Body of pancreas (tissue), 4 donors: ENCODE data around the gene NRL. TPM values are rescaled to one million over a fixed set of nuclear protein-coding genes. Genes with fewer than 3 reads are reported as not detected.

Experiments
- ATAC-seq: fragments of 150-250 bp; one replicate; pipeline ENCODE4 v1.9.1; 2016
- DNase-seq, 4 donors: peaks; one replicate each; pipeline ENCODE4 v3.0.0-alpha.2; 2019
- H3K27ac ChIP-seq, 4 donors: fragments of 200-600 bp; sonication (generic); 1 replicate in 3 of 4; 2 replicates in 1 of 4; pipeline versions ENCODE4 v1.5.1 to v1.6.1; 2016 to 2019; ENCODE audit warnings: mild to moderate bottlenecking in 1 of 4, mixed read lengths in 1 of 4, moderate library complexity in 1 of 4
- H3K27me3 ChIP-seq, 2 donors: fragments of 200-600 bp; sonication (generic); one replicate each; pipeline ENCODE4 v1.6.0; 2016; ENCODE audit warnings: mild to moderate bottlenecking in 1 of 2
- H3K36me3 ChIP-seq, 2 donors: fragments of 200-600 bp; sonication (generic); replicated peaks in 1 of 2; 2 replicates each; pipeline ENCODE4 v1.5.1; 2016; ENCODE audit warnings: low read depth in 2 of 2; ENCODE audit not compliant: insufficient read depth in 1 of 2
- H3K4me1 ChIP-seq: fragments of 200-600 bp; sonication (generic); one replicate; pipeline ENCODE4 v1.6.0; 2016
- H3K4me3 ChIP-seq, 2 donors: fragments of 200-600 bp; sonication (generic); 1 replicate in 1 of 2; 2 replicates in 1 of 2; pipeline ENCODE4 v1.5.1; 2016 to 2019
- H3K9me3 ChIP-seq, 3 donors: fragments of 200-600 bp; sonication (generic); 1 replicate in 2 of 3; 2 replicates in 1 of 3; pipeline ENCODE4 v1.5.1; 2016
- CTCF ChIP-seq, 7 experiments: fragments of 450-650 bp in 4 of 7; fragments of 200-600 bp in 3 of 7; sonication (generic) in 3 of 7; IDR thresholded peaks; one replicate each; pipeline ENCODE4 v1.5.1; 2016 to 2019; ENCODE audit warnings: antibody characterized with exemption in 7 of 7
- POLR2A ChIP-seq, 3 donors: fragments of 450-650 bp; IDR thresholded peaks; one replicate each; pipeline ENCODE4 v1.6.1; 2016; ENCODE audit warnings: antibody characterized with exemption in 3 of 3, mild to moderate bottlenecking in 2 of 3
- WGBS, 2 donors: methylation state at CpG; one replicate each; pipeline ENCODE4 v1.1.5; 2017; 5-methylcytosine and 5-hydroxymethylcytosine counted together
- intact Hi-C: fragments of 100-400 bp; cut with DNase I; formaldehyde crosslinking; loops from one replicate; pipeline ENCODE4 v1.15.1; 2023
- total RNA-seq, 2 donors: library from RNA; depleted of rRNA; stranded (reverse); fragments of >200 nt; gene quantifications; one replicate each; pipeline ENCODE4 v1.1.0, GENCODE V29; 2016

Gene NRL
- total RNA-seq, 2 donors from 2014 or later = 2.1 to 2.6 TPM

DNA sequence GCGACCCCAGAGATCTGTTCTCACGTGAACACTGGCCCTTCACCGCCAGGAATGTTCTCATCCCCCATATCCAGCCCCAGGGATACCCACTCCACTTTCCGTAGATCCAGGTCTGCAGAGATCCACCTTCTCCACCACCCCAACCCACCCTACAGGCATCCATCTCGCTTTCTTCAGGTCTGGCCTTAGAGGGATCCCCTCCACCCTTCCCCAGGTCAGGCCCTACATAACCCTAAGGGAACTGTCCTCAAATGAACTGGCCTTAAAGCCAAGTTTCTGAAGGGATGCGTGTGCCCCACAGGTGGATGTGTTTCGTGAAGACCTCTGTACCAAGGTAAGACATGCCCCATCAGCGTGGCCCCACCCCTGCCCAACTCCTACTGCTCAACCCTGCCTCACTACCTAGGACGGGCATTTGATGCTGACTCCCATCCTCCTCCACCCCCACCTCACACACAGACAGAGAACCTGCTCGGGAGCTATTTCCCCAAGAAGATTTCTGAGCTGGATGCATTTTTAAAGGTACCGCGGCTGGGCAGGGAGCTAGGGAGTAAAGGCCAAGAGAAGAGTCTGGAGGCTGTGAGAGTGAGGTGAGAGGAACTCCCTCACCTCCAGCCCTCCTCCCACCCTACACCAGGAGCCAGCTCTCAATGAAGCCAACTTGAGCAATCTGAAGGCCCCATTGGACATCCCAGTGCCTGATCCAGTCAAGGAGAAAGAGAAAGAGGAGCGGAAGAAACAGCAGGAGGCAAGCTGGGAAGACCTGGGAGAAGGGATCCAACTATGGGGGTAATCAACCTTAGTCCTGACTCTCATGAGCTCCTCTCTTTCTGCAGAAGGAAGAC, 22.2 kb upstream of the NRL start:
- peaks cover 0 to 11% of the 10 kb centered on the region in 2 donors for H3K36me3 ChIP-seq
- DNase-seq (no peak), ATAC-seq (no peak)
- intact Hi-C loops = no loop called here
- H3K4me3 ChIP-seq = peak overlapping the region in 1 of 2 donors; percentile 96
- TF ChIP-seq POLR2A (IDR thresholded peaks at IDR 0.05) (no peak), CTCF (IDR thresholded peaks at IDR 0.05) (no peak)
- 18 to 30% methylated on average over 13 of the region's 13 CpGs for WGBS, 2 donors
- no peaks in the 10 kb centered on the region for H3K9me3 ChIP-seq
- no peaks in the 10 kb centered on the region for H3K27me3 ChIP-seq
- peaks cover 51% of the 10 kb centered on the region for H3K4me1 ChIP-seq
- peak overlapping the region; percentile 72 to 98 (median 94) for H3K27ac ChIP-seq

DNA sequence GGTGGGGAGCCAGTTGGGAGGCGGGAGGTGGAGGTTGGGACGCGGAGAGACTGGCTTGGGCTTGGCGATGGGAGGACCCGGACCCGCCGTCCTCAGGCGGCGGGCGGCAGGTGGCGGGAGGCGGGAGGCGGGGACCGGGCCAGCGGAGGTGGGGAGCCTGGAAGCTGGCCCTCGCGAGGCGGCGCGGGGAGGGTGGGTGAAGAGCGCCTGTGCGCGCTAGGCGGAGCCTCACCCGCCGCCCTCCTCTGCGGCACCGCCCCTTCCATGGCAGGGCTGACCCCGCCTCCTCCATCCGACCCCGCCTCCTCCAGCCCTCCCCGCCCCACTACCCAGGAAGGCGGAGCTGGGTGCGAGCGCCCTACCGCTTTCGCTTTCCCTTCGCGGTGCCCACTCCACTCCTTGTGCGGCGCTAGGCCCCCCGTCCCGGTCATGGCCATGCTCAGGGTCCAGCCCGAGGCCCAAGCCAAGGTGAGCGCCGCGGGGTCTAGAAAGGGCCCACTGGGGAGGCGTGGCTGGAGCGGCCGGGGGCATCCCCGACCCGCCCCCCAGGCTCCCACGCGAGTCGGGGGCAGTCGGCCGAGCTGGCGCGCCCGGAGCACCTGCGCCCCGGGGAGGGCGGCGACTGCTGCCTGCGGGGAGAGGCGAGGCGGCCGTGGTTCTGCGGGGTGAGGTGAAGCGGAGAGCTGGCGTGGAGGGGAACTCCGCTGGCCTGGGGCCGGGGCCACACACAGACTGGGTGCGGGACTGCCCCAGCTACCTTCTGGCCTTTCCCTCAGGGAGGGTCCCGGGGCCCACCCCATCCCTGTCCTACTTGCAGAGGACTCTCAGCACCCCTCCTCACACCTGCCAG, 21.3 kb upstream of the NRL start, which contains the start of gene PSME1:
PSME1 (plus strand) TSS at position 361 of the 850 bp plus-strand sequence; CDS start at position 430, 69 bp downstream.
- Histone ChIP-seq H3K4me1 (peaks cover 58% of the 10 kb centered on the region), H3K27ac (peak within 1 kb of the TSS; percentile 72 to 98 (median 94)), H3K4me3 (peak within 1 kb of the TSS; percentile 30 to 96), H3K9me3 (no peaks in the 10 kb centered on the region), H3K27me3 (no peaks in the 10 kb centered on the region), H3K36me3 (peaks cover 0 to 11% of the 10 kb centered on the region in 2 donors)
- intact Hi-C loops = no loop called here
- DNase-seq = peak; percentile 95 to 97 (median 96)
- TF ChIP-seq CTCF (IDR thresholded peaks at IDR 0.05) = peak in 1 of 7 experiments; percentile 9
- TF ChIP-seq POLR2A (IDR thresholded peaks at IDR 0.05) = peak; percentile 39 to 80 (median 66)
- peak; percentile 92 for ATAC-seq
- WGBS, 2 donors = 0 to 2% methylated on average over 23 to 67 of the region's 75 CpGs

GRCh38 chr14:24135584-24135833, 20.8 kb upstream of the NRL start:
- intact Hi-C loops = no loop called here
- no peak for TF ChIP-seq POLR2A (IDR thresholded peaks at IDR 0.05)
- TF ChIP-seq CTCF (IDR thresholded peaks at IDR 0.05) = no peak
- Histone ChIP-seq H3K4me1 (peaks cover 63% of the 10 kb centered on the region), H3K27ac (peak overlapping the region; percentile 68 to 98 (median 84)), H3K27me3 (no peaks in the 10 kb centered on the region), H3K4me3 (no peak overlapping the region), H3K36me3 (peaks cover 0 to 11% of the 10 kb centered on the region in 2 donors), H3K9me3 (no peaks in the 10 kb centered on the region)
- WGBS, 2 donors = 1 to 4% methylated on average over 9 of the region's 9 CpGs
- ATAC-seq = no peak
- DNase-seq = no peak

DNA sequence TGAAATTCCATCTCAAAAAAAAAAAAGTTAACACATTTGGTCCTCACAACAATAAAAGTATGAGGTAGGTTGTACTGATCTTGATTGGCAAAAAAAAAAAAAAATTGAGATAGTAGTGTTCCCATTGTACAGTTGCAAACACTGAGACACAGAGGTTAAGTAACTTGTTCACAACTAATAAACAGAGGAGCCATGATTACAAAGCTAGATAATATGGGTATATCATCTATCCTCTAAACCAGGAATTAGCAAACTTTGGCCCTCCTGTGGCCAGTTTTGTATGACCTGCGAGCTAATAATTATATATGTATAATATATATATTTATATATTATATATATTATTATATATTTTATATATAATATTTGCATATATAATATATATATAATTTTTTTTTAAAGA, 19.0 kb upstream of the NRL start:
- H3K4me1 ChIP-seq = peaks cover 57% of the 10 kb centered on the region
- TF ChIP-seq CTCF (IDR thresholded peaks at IDR 0.05) = no peak
- no peak for TF ChIP-seq POLR2A (IDR thresholded peaks at IDR 0.05)
- H3K27me3 ChIP-seq = no peaks in the 10 kb centered on the region
- no peak overlapping the region for H3K27ac ChIP-seq
- 88 to 96% methylated on average over 1 of the region's 1 CpG for WGBS, 2 donors
- peaks cover 0 to 10% of the 10 kb centered on the region in 2 donors for H3K36me3 ChIP-seq
- intact Hi-C loops = no loop called here
- no peaks in the 10 kb centered on the region for H3K9me3 ChIP-seq
- ATAC-seq = no peak
- no peak for DNase-seq
- H3K4me3 ChIP-seq = no peak overlapping the region
